ENCODE results near the gene TMEM11.

TMEM11 gene, protein sequence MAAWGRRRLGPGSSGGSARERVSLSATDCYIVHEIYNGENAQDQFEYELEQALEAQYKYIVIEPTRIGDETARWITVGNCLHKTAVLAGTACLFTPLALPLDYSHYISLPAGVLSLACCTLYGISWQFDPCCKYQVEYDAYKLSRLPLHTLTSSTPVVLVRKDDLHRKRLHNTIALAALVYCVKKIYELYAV

DNA sequence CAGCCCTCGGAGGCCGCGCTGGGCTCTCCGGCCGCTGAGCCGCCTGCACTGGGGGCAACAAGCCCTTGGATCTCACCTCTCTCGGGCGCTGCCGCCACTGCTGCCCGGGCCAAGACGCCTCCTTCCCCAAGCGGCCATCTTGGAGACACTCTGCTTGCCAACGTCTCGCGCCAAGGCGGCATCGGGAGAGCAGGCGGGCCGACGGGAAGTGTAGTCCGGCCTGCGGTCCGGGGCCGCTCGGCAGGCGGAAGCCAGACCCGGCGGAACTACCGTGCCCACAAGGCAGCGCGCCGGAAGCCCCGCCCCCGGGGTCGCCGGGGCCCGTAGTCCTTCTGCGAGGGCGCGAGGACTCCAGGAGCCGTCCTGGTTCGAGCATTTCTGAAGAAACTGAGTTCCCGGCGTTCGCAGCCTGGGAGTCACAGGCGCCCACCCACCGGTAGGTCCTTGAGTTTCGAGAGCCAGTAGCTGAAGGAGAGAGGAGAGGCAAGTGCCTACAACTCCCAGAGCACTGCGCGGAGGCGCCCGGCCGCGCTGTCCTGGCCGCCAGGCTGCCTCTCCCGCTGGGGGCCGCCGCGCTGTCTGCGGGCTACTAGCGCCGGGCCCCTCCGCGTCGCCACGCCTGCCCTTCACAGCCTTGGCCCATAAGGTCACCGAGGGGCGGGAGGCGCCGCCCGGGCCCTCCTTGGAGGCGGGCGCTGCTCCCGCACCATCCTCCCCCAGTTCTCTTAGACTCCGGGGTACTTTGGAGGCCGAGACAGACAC, at the start of gene TMEM11:
Gene TMEM11, minus strand, starts transcription at position 147 of the 762 bp plus-strand sequence. Its CDS starts 9 bp downstream, at position 138.
- peak; percentile 95 for DNase-seq

- no peak for DNase-seq
Measured at GRCh38 chr17:21263376-21263775, 49.4 kb upstream of the TMEM11 start.

DNA sequence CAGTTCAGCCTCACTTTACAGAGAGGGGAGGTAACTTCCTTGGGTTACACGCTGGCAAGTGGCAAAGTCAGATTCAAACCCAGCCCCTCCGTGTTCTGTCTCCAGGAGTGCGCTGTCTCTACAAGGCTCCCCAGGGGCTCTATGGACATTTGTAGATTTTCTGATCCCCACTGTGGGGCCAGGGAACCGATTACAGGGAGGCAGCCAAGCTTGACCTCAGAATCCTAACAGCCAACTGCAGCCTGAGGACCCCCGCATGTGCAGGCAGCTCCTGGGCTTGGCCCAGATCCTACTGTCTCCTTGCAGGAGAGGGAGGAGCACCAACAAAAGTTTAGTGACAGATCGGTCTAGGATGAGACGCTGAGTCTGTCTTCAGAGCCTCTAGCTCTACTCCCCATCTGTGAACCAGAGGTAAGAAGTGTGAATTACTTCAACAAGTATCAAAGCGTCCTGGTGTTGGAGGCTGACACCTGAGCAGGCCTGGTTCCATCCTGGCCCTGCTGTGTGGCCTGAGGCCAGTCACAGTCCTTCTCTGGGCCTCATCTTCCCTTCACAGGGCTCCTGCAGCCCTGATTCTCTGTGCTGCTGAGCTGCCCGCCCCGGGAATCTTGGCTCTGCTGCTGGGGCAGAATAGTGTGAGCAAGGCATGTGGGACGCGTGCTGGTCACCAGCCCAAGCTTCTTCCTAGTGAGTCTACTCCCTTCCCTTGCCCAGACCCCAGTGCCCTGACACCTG, 48.5 kb upstream of the TMEM11 start:
- no peak for DNase-seq

DNA sequence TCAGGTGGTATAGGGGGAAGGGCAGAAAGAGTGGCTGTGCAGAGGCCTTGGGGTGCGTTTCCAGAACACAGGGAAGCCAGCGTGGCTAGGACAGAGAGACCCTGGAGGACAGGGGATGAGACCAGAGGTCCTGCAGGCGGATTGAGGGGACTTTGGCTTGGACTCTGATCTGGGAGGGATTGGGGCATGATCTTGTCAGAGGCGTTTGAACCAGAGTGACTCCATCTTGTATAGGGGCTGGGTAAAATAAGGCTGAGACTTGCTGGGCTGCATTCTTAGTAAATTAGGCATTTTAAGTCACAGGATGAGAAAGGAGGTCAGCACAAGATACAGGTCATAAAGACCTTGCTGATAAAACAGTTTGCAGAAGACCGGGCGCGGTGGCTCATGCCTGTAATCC, 44.6 kb upstream of the TMEM11 start:
- no peak for DNase-seq

GRCh38 chr17:21253646-21254441, 39.9 kb upstream of the TMEM11 start:
- DNase-seq: no peak

- DNase-seq: peak; percentile 80
Measured at GRCh38 chr17:21252796-21253645, 39.1 kb upstream of the TMEM11 start, which contains the start of gene NATD1. TSS of gene NATD1 (minus strand) at chr17:21253410. CDS start at chr17:21253264, 146 bp downstream.

DNA sequence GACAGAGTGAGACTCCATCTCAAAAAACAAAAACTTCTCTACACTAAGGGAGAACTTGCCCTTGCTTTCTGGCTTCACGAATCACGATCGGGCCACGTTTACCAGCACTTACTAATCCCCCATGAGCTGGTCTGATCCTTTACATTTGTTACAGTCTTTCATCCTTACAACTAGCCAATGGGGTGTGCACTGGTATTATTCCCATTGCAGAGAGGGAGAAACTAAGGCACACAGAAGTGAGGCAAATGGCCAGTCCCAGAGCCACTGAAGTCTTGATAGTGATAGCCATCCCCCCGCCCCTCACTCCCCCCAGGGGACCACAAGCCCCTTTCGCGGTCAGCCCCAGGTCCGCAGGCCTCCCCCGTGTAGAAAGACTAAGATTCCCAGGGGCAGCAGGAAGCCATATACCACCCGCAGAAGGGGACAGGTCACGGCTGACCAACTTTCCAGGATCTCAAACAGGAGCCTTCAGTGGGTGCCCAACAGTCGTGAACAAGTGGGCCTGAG, 38.4 kb upstream of the TMEM11 start:
- no peak for DNase-seq

- no peak for DNase-seq
Measured at GRCh38 chr17:21251337-21252010, 37.5 kb upstream of the TMEM11 start.

- no peak for DNase-seq
Measured at GRCh38 chr17:21250854-21251253, 36.9 kb upstream of the TMEM11 start.

- no peak for DNase-seq
Measured at GRCh38 chr17:21249920-21250703, 36.2 kb upstream of the TMEM11 start.

GRCh38 chr17:21249086-21249795, 35.3 kb upstream of the TMEM11 start:
- DNase-seq: no peak

GRCh38 chr17:21248500-21248899, 34.5 kb upstream of the TMEM11 start:
- DNase-seq: no peak

- no peak for DNase-seq
Measured at GRCh38 chr17:21247552-21248258, 33.7 kb upstream of the TMEM11 start.

DNA sequence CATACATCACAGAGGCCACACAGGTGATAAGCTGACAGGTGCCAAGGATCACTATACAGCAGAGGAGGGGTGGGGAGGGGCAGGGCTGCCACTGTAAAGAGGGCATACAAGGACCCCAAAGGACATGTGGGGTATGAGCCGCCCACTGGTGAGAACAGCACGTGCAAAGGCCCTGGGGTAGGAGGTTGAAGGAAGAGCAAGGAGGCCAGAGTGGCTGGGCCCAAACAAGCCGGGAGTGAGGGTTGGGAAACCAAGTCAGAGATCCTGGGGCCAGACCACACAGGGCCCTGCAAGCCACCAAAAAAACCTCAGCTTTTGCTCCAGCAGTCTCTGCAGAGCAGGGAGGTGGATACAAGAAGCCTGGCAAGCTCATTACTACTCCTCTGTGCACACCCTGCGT, 32.7 kb upstream of the TMEM11 start:
- DNase-seq: no peak

DNA sequence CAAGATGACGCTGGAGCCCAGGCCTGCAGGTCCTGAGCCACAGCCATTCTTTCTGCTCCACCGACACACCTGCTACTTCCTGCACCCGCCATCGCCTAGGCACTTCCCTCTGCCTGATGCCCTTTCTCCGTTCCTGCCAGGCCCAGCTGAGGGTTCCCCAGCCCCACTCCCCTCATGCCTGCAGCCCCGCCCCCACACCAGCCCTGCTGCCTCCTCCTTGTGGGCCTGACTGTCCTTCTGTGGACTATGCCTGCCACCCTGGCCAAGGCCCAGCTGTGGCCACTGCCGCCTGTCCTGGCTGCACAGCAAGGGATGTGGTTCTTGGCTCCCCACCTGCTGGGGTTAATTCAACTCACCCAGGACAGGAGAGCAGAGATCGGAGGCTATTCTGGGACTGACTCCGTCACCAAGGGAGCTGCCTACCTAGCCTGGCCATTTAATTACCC, 31.7 kb upstream of the TMEM11 start:
- DNase-seq: no peak

DNA sequence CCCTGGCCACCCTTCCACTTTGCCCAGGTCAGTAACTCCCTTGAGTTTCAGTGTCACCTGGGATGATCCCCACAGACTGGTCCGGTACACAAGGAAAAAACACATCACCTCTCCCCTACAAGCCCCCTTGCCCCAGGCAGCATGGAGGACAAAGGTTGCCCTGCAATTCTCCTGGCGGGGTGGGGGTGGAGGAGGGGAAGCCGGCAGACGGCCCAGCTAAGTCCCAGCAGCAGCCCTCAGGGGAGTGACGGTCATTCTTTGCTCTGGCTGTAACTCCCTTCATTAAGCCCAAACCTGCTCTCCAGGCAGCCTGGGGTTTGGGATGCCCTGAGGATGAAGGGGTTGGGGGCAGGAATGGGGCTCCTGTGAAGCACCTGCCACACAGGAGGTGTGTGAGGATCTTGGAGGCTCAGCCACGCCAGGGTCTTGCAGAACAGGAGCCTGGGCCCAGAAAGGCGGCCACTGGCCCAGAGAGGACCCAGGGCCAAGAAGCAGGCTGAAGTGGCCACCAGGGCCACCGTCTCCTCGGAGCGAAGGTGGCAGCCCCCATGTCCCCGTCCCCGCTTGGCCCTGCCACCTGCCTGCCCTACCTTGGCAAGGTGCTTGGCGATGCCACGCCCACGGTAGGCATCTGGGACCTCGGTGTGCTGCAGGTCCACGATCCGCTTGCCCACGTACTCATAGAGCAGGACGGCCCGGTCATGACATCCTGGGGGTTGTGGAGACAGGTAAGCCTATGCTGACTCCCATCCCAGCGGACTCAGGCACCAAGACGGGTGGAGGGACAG, 29.7 kb upstream of the TMEM11 start:
- DNase-seq: no peak

- no peak for DNase-seq
Measured at GRCh38 chr17:21242780-21243515, 29.0 kb upstream of the TMEM11 start.
